HCT116 (cell line): ENCODE results near the gene RNF208. TPM values are rescaled to one million over a fixed set of nuclear protein-coding genes. Genes with fewer than 3 reads are reported as not detected.
A peak's percentile ranks its signal among the peaks of the same experiment; 100 is the strongest.

Experiments used
- ATAC-seq: fragments of 200-7000 bp; cut with Tn5 transposase; 2 replicates; pipeline ENCODE4 v1.9.1; 2020; ENCODE audit warnings: mild to moderate bottlenecking, moderate library complexity
- BruUV-seq: library from RNA; stranded (reverse); fragments of 400-500 nt; replicated peaks from 2 replicates; lab custom pipeline; 2021; lab: Mats Ljungman, UMichigan
- CTCF ChIA-PET: fragments of 300-600 bp; sonication (Branson Sonifier 250); formaldehyde crosslinking; loops from one replicate; lab custom pipeline; 2021; ENCODE audit warnings: antibody characterized with exemption; lab: Charles Lee
- POLR2A ChIA-PET: fragments of 300-600, 350-600 bp; sonication (Branson Sonifier 250); formaldehyde crosslinking; loops from one replicate; lab custom pipeline; 2021; ENCODE audit warnings: antibody characterized with exemption; lab: Charles Lee
- RAD21 ChIA-PET, 2 experiments: fragments of 300-600 bp; sonication (Branson Sonifier 250); formaldehyde crosslinking; loops; one replicate each; lab custom pipeline; 2023; ENCODE audit warnings: low total read pairs in 2 of 2; ENCODE audit not compliant: uncharacterized antibody in 2 of 2, unreplicated experiment in 2 of 2, low non-redundant PET in 1 of 2; lab: Charles Lee
- DNase-seq: peaks from one replicate; pipeline ENCODE4 v3.0.0-alpha.2; 2010; ENCODE audit warnings: low read depth, low spot score
- H2AFZ ChIP-seq: fragments of 200-600 bp; shearing (Covaris generic), sonication (generic); 2 replicates; pipeline ENCODE4 v1.6.1; 2017; ENCODE audit warnings: low read depth, mixed run types, mixed read lengths, antibody characterized with exemption, low read length; ENCODE audit not compliant: poor library complexity, severe bottlenecking
- H3K27ac ChIP-seq: 2 replicates; pipeline ENCODE4 v1.5.1; 2012; ENCODE audit warnings: low read depth, low read length
- H3K27me3 ChIP-seq: fragments of 200-600 bp; sonication (generic); 2 replicates; pipeline ENCODE4 v1.6.1; 2016; ENCODE audit warnings: mixed run types, low read length, mixed read lengths; ENCODE audit not compliant: insufficient read depth
- H3K36me3 ChIP-seq, 2 experiments: fragments of 200-500 bp in 1 of 2; fragments of 200-600 bp in 1 of 2; sonication (Bioruptor generic) in 1 of 2; sonication (generic) in 1 of 2; 2 replicates each; pipeline versions ENCODE4 v1.5.1 to v1.6.1; 2014 to 2016; ENCODE audit warnings: low read length in 2 of 2, inconsistent platforms in 1 of 2, mixed read lengths in 1 of 2, mixed run types in 1 of 2; ENCODE audit not compliant: insufficient read depth in 2 of 2, control insufficient read depth in 1 of 2
- H3K4me1 ChIP-seq, 2 experiments: fragments of 200-600 bp in 1 of 2; sonication (generic) in 1 of 2; 2 replicates each; pipeline versions ENCODE4 v1.5.1 to v1.6.1; 2012 to 2017; ENCODE audit warnings: low read length in 2 of 2, inconsistent platforms in 1 of 2, mild to moderate bottlenecking in 1 of 2, mixed read lengths in 1 of 2, mixed run types in 1 of 2, moderate library complexity in 1 of 2; ENCODE audit not compliant: insufficient read depth in 2 of 2, control insufficient read depth in 1 of 2
- H3K4me2 ChIP-seq: fragments of 200-600 bp; sonication (generic); 2 replicates; pipeline ENCODE4 v1.6.1; 2017; ENCODE audit warnings: mixed run types, low read length, mixed read lengths
- H3K4me3 ChIP-seq, 2 experiments: fragments of 200-600 bp in 1 of 2; sonication (generic) in 1 of 2; replicated peaks in 1 of 2; 2 replicates each; pipeline ENCODE4 v1.5.1; 2011 to 2016; ENCODE audit warnings: low read length in 2 of 2, control low read depth in 1 of 2, low read depth in 1 of 2, mild to moderate bottlenecking in 1 of 2, mixed read lengths in 1 of 2, mixed run types in 1 of 2
- H3K79me2 ChIP-seq: fragments of 200-600 bp; sonication (generic); 2 replicates; pipeline ENCODE4 v1.6.1; 2017; ENCODE audit warnings: mild to moderate bottlenecking, mixed run types, low read length, moderate library complexity, mixed read lengths; ENCODE audit not compliant: insufficient read depth
- H3K9ac ChIP-seq: fragments of 200-600 bp; sonication (generic); 2 replicates; pipeline ENCODE4 v1.6.1; 2016; ENCODE audit warnings: low read length, mixed read lengths
- H3K9me2 ChIP-seq: fragments of 200-600 bp; sonication (generic), shearing (Covaris generic); 2 replicates; pipeline ENCODE4 v1.6.1; 2017; ENCODE audit warnings: mixed run types, mild to moderate bottlenecking, moderate library complexity; ENCODE audit not compliant: insufficient read depth
- H3K9me3 ChIP-seq, 2 experiments: fragments of 200-500 bp in 1 of 2; fragments of 200-600 bp in 1 of 2; sonication (Bioruptor generic) in 1 of 2; sonication (generic) in 1 of 2; 2 replicates each; pipeline ENCODE4 v1.6.1; 2014 to 2017; ENCODE audit warnings: low read length in 2 of 2, mixed read lengths in 2 of 2, inconsistent platforms in 1 of 2, low read depth in 1 of 2, mild to moderate bottlenecking in 1 of 2, mixed run types in 1 of 2, moderate library complexity in 1 of 2; ENCODE audit not compliant: control insufficient read depth in 1 of 2, insufficient read depth in 1 of 2
- H4K20me1 ChIP-seq: fragments of 200-600 bp; sonication (generic), shearing (Covaris generic); 2 replicates; pipeline ENCODE4 v1.6.1; 2017; ENCODE audit warnings: mixed run types, mild to moderate bottlenecking, moderate library complexity; ENCODE audit not compliant: insufficient read depth
- ATF3 ChIP-seq: IDR thresholded peaks from 2 replicates; pipeline ENCODE4 v1.6.1; 2012
- CEBPB ChIP-seq: IDR thresholded peaks from 2 replicates; pipeline ENCODE4 v1.6.1; 2012; ENCODE audit warnings: low read depth
- EGR1 ChIP-seq: IDR thresholded peaks from 2 replicates; pipeline ENCODE4 v1.6.1; 2012; ENCODE audit warnings: low read depth
- ELF1 ChIP-seq: IDR thresholded peaks from 2 replicates; pipeline ENCODE4 v1.6.1; 2012; ENCODE audit warnings: low read depth, borderline replicate concordance
- EZH2 ChIP-seq: fragments of 200-600 bp; sonication (generic); IDR thresholded peaks from 2 replicates; pipeline ENCODE4 v1.6.1; 2017; ENCODE audit warnings: antibody characterized with exemption, mixed run types
- FOSL1 ChIP-seq: IDR thresholded peaks from 2 replicates; pipeline ENCODE4 v1.6.1; 2012; ENCODE audit warnings: low read depth
- MAX ChIP-seq: IDR thresholded peaks from 2 replicates; pipeline ENCODE4 v1.6.1; 2012
- POLR2A ChIP-seq: IDR thresholded peaks from 2 replicates; pipeline ENCODE4 v1.7.0; 2011; ENCODE audit warnings: borderline replicate concordance; ENCODE audit not compliant: insufficient read depth, insufficient read length; ENCODE audit errors: extremely low read depth
- RAD21 ChIP-seq: IDR thresholded peaks from 2 replicates; pipeline ENCODE4 v1.6.1; 2012; ENCODE audit warnings: low read depth, mild to moderate bottlenecking
- REST ChIP-seq: IDR thresholded peaks from 2 replicates; pipeline ENCODE4 v1.6.1; 2012; ENCODE audit warnings: low read depth
- SIN3A ChIP-seq: IDR thresholded peaks from 2 replicates; pipeline ENCODE4 v1.6.1; 2012; ENCODE audit warnings: low read depth
- SP1 ChIP-seq: IDR thresholded peaks from 2 replicates; pipeline ENCODE4 v1.6.1; 2012; ENCODE audit warnings: low read depth
- TCF7L2 ChIP-seq: IDR thresholded peaks from 2 replicates; pipeline ENCODE4 v1.7.0; 2011; ENCODE audit warnings: borderline replicate concordance, inconsistent platforms; ENCODE audit not compliant: insufficient read depth, insufficient read length; ENCODE audit errors: extremely low read depth
- YY1 ChIP-seq: IDR thresholded peaks from 2 replicates; pipeline ENCODE4 v1.6.1; 2011; ENCODE audit warnings: low read length, low read depth, moderate library complexity, mild to moderate bottlenecking; ENCODE audit not compliant: insufficient replicate concordance; ENCODE audit errors: extremely low read depth
- ZBTB33 ChIP-seq: IDR thresholded peaks from 2 replicates; pipeline ENCODE4 v1.6.1; 2011; ENCODE audit warnings: mild to moderate bottlenecking, low read length, moderate library complexity; ENCODE audit not compliant: insufficient replicate concordance; ENCODE audit errors: extremely low read depth
- ZFX ChIP-seq: fragments of 450-650 bp; IDR thresholded peaks from 2 replicates; pipeline ENCODE4 v1.6.1; 2017
- intact Hi-C: fragments of 100-400 bp; cut with micrococcal nuclease; formaldehyde crosslinking; loops from 2 replicates; pipeline ENCODE4 v1.10.0; 2022
- total RNA-seq: library from RNA; stranded (reverse); gene quantifications from one replicate; pipeline ENCODE4 v1.2.1, GENCODE V29; 2021; ENCODE audit not compliant: unreplicated experiment

The RNF208 gene
- total RNA-seq, 1 experiment from 2014 or later: 26.1 TPM

- ChIA-PET RAD21 (interaction anchor here (1.2 to 1.9 kb wide), 6 partner anchors 13 to 180 kb away, joined by 3 to 9 read pairs (median 4); partner anchors contain the start of genes ANAPC2 (in 2 of the 2) and SSNA1 (in 2 of the 2)), POLR2A (interaction anchor here (0.7 to 2.5 kb wide), 7 partner anchors 10 to 103 kb away, joined by 3 to 16 read pairs (median 6); partner anchors contain the start of genes ANAPC2, SSNA1, TPRN and TUBB4B), CTCF (interaction anchor here (1.1 to 4.7 kb wide), 12 partner anchors 10 to 197 kb away, joined by 3 to 43 read pairs (median 6); partner anchors contain the start of genes ANAPC2, SAPCD2, SSNA1 and TPRN)
- H3K79me2 ChIP-seq: no peaks in the 10 kb centered on the region
- peak overlapping the region; percentile 97 for H3K9ac ChIP-seq
- H3K4me1 ChIP-seq: peaks cover 44 to 71% of the 10 kb centered on the region in 2 experiments
- BruUV-seq: no TSS peak
- TF ChIP-seq MAX (no peak), SIN3A (no peak), SP1 (no peak), POLR2A (no peak), RAD21 (no peak), FOSL1 (no peak), REST (no peak), YY1 (no peak), EZH2 (no peak), ATF3 (no peak), EGR1 (no peak), ZFX (no peak), ZBTB33 (no peak), TCF7L2 (no peak), ELF1 (no peak), CEBPB (no peak)
- intact Hi-C loops: loop anchor here (1.0 to 10.0 kb wide), 4 partner anchors 39 to 442 kb away; partner anchors contain the start of genes ANAPC2, NPDC1 and SSNA1
- H3K27me3 ChIP-seq: no peaks in the 10 kb centered on the region
- no peaks in the 10 kb centered on the region for H3K9me2 ChIP-seq
- no peaks in the 10 kb centered on the region for H3K9me3 ChIP-seq
- H3K36me3 ChIP-seq: no peaks in the 10 kb centered on the region
- peak overlapping the region; percentile 88 for H3K27ac ChIP-seq
- peak overlapping the region; percentile 14 to 48 for H3K4me3 ChIP-seq
- no peak for DNase-seq
- peak overlapping the region; percentile 99 for H3K4me2 ChIP-seq
- H4K20me1 ChIP-seq: no peaks in the 10 kb centered on the region
- no peak overlapping the region for H2AFZ ChIP-seq
- peak; percentile 31 for ATAC-seq
These were observed 4.5 kb upstream of the RNF208 start for GRCh38 chr9:137226338-137227053.
